K562 (cell line): ENCODE results near the gene ARFGAP1. TPM values are rescaled to one million over a fixed set of nuclear protein-coding genes. Genes with fewer than 3 reads are reported as not detected.

Experiments used
- ATF1 ChIP-seq, 2 experiments: fragments of 450-650 bp in 1 of 2; IDR thresholded peaks; 2 replicates each; pipeline ENCODE4 v1.6.1; 2016; ENCODE audit warnings: missing compliant biosample characterization in 1 of 2, missing genetic modification characterization in 1 of 2
- EHMT2 ChIP-seq: fragments of 450-650 bp; IDR thresholded peaks from 2 replicates; pipeline ENCODE4 v1.6.1; 2018; ENCODE audit warnings: antibody characterized with exemption
- ELK3 ChIP-seq: fragments of 450-650 bp; formaldehyde crosslinking; IDR thresholded peaks from 2 replicates; pipeline ENCODE4 v1.4.0; 2020; ENCODE audit warnings: mild to moderate bottlenecking
- GTF2B ChIP-seq: IDR thresholded peaks from 2 replicates; pipeline ENCODE4 v1.6.1; 2011; ENCODE audit not compliant: insufficient read length; ENCODE audit errors: extremely low read depth
- JUN ChIP-seq, 2 experiments: sonication (generic) in 1 of 2; formaldehyde crosslinking in 1 of 2; IDR thresholded peaks; 2 replicates each; pipeline versions ENCODE4 v1.6.1 to v1.8.0; 2012 to 2022; ENCODE audit warnings: borderline replicate concordance in 2 of 2, mild to moderate bottlenecking in 2 of 2, improper control_type of control experiment in 1 of 2, low read depth in 1 of 2, low read length in 1 of 2, missing genetic modification reagents in 1 of 2
- NEUROD1 ChIP-seq: fragments of 150-350 bp; IDR thresholded peaks from 2 replicates; pipeline ENCODE4 v1.6.1; 2014; ENCODE audit warnings: borderline replicate concordance, low read length, low read depth; ENCODE audit not compliant: partially characterized antibody
- NR2C1 ChIP-seq, 2 experiments: fragments of 450-650 bp; IDR thresholded peaks; 2 replicates each; pipeline ENCODE4 v1.6.1; 2017; ENCODE audit warnings: mild to moderate bottlenecking in 2 of 2, antibody characterized with exemption in 1 of 2, inconsistent platforms in 1 of 2, missing compliant biosample characterization in 1 of 2, missing genetic modification characterization in 1 of 2
- POLR2AphosphoS5 ChIP-seq: IDR thresholded peaks from 2 replicates; pipeline ENCODE4 v1.6.1; 2011; ENCODE audit warnings: mild to moderate bottlenecking, low read depth, low read length, moderate library complexity; ENCODE audit not compliant: control insufficient read depth, insufficient read depth
- RAD51 ChIP-seq: fragments of 450-650 bp; IDR thresholded peaks from 2 replicates; pipeline ENCODE4 v1.7.1; 2016; ENCODE audit warnings: low read depth, mild to moderate bottlenecking, borderline replicate concordance
- SRSF9 ChIP-seq: fragments of 200-400 bp; formaldehyde crosslinking; IDR thresholded peaks from 2 replicates; pipeline ENCODE4 v1.6.1; 2017; ENCODE audit warnings: low read depth, low read length, borderline replicate concordance
- TRIM25 ChIP-seq: fragments of 450-650 bp; IDR thresholded peaks from 2 replicates; pipeline ENCODE4 v1.7.0; 2016; ENCODE audit warnings: borderline replicate concordance
- VEZF1 ChIP-seq: fragments of 200-800 bp; sonication (Bioruptor generic); IDR thresholded peaks from 2 replicates; pipeline ENCODE4 v1.6.1; 2017; ENCODE audit warnings: missing genetic modification characterization, missing compliant biosample characterization
- ZBTB12 ChIP-seq: fragments of 250-450 bp; sonication (Bioruptor Pico); IDR thresholded peaks from 2 replicates; pipeline ENCODE4 v1.4.0; 2020
- ZBTB7A ChIP-seq: IDR thresholded peaks from 2 replicates; pipeline ENCODE4 v1.6.1; 2011; ENCODE audit warnings: low read depth, mild to moderate bottlenecking, low read length, moderate library complexity, borderline replicate concordance; ENCODE audit not compliant: control insufficient read depth
- ZBTB8A ChIP-seq: fragments of 450-650 bp; IDR thresholded peaks from 2 replicates; pipeline ENCODE4 v1.6.1; 2018; ENCODE audit warnings: mild to moderate bottlenecking, moderate library complexity; ENCODE audit not compliant: partially characterized antibody
- polyA plus RNA-seq, 8 experiments: library from polyadenylated mRNA; depleted of rRNA in 4 of 8; stranded (reverse) in 5 of 8; unstranded in 3 of 8; fragments of >200 nt; fragmentation: Nextera tagmentation in 2 of 8; fragmentation: Illumina TruSeq in 1 of 8; extraction: Ambion mirVana in 2 of 8; extraction: Trizol in 1 of 8; gene quantifications; 2 replicates each; pipeline versions ENCODE4 v1.2.1 to v1.2.3, GENCODE V29; 2011 to 2014; ENCODE audit warnings: inconsistent platforms in 1 of 8, missing spikeins in 1 of 8
- total RNA-seq, 7 experiments: library from RNA; depleted of rRNA in 6 of 7; stranded (reverse); fragments of >200 nt in 6 of 7; fragmentation: Illumina TruSeq in 2 of 7; extraction: Trizol in 2 of 7; gene quantifications; 2 replicates each; pipeline versions ENCODE4 v1.2.1 to v1.2.3, GENCODE V29; 2011 to 2021; ENCODE audit warnings: low replicate concordance in 1 of 7

ARFGAP1 gene
- total and polyA plus RNA-seq, 9 of the 15 experiments (the other 6 are each of a cell fraction or from before 2014, with no cell fraction given): 0.53 to 102 (median 33.5) TPM

- no peak for TF ChIP-seq ELK3 (CRISPR knock-in tag)
- peak; percentile 32; the same call in 1 of the 2 replicates for TF ChIP-seq RAD51
- TF ChIP-seq SRSF9: no peak
- TF ChIP-seq TRIM25: no peak
- no peak for TF ChIP-seq ATF1 (CRISPR knock-in tag; IDR thresholded peaks at IDR 0.05)
- 0 out of 2 replicates have a peak, but pooled peaks have one; percentile 17 for TF ChIP-seq ATF1 (tag; IDR thresholded peaks at IDR 0.05)
- TF ChIP-seq ZBTB7A: no peak
- TF ChIP-seq NR2C1 (IDR thresholded peaks at IDR 0.05): no peak
- no peak for TF ChIP-seq NR2C1 (tag; IDR thresholded peaks at IDR 0.05)
- no peak for TF ChIP-seq JUN (IDR thresholded peaks at IDR 0.05; ENCODE audit: borderline replicate concordance, low read depth, low read length)
- no peak for TF ChIP-seq JUN (CRISPR knock-in tag; IDR thresholded peaks at IDR 0.05; ENCODE audit: borderline replicate concordance)
- TF ChIP-seq EHMT2: no peak
- TF ChIP-seq NEUROD1: no peak
- no peak for TF ChIP-seq ZBTB12 (CRISPR knock-in tag)
- peak; percentile 21; the same call in 1 of the 2 replicates for TF ChIP-seq VEZF1 (CRISPR knock-in tag)
- TF ChIP-seq POLR2AphosphoS5: no peak
- TF ChIP-seq ZBTB8A: no peak
- no peak for TF ChIP-seq GTF2B
These were observed 34.0 kb upstream of the ARFGAP1 start (continued) for GRCh38 chr20:63238514-63239125.
